Measurements from ENCODE around the gene OSTM1. TPM values are rescaled to one million over a fixed set of nuclear protein-coding genes. Genes with fewer than 3 reads are reported as not detected.

OSTM1 gene
- total RNA-seq, 1 experiment from 2014 or later, result 20.9 TPM

- no peaks in the 10 kb centered on the region for H3K23me2 ChIP-seq (ENCODE audit: insufficient read length, low read depth, low read length, poor library complexity, severe bottlenecking)
- H3K79me2 ChIP-seq (ENCODE audit: insufficient read depth, low read length), result no peaks in the 10 kb centered on the region
- no peak overlapping the region for H4K8ac ChIP-seq (replicated peaks; ENCODE audit: insufficient read length, low read depth, low read length)
- H2BK12ac ChIP-seq (ENCODE audit: insufficient read length, low read depth, low read length), result no peak overlapping the region
- no peak overlapping the region for H3K23ac ChIP-seq (ENCODE audit: insufficient read length, low read depth, low read length)
- no peak overlapping the region for H3T11ph ChIP-seq (ENCODE audit: low read length)
- H4K91ac ChIP-seq (ENCODE audit: insufficient read length, low read depth, low read length), result no peak overlapping the region
- H4K5ac ChIP-seq (ENCODE audit: insufficient read length, low read depth, low read length), result no peak overlapping the region
- no peak overlapping the region; a peak in 1 of 7 replicates for H3K27ac Mint-ChIP-seq
- H3K27me3 Mint-ChIP-seq (ENCODE audit: low read depth), result no peaks in the 10 kb centered on the region
- H3K27ac ChIP-seq (ENCODE audit: insufficient read length, low read depth, low read length), result no peak overlapping the region
- DNase-seq, result no peak
- H3K9me3 Mint-ChIP-seq, result peaks cover 0 to 2% of the 10 kb centered on the region in 2 experiments; a peak in 1 of 5 replicates
- no CpG with 5 or more reads among the region's 4 CpGs for WGBS (ENCODE audit: extremely low coverage, insufficient read length, low lambda C conversion rate)
- H3K56ac ChIP-seq (ENCODE audit: insufficient read length, low read depth, low read length), result no peak overlapping the region
- no peaks in the 10 kb centered on the region for H3K27me3 ChIP-seq (ENCODE audit: insufficient read depth, low read length)
- H3K4me2 ChIP-seq (ENCODE audit: insufficient read depth, insufficient read length, low read length), result no peak overlapping the region
- H3K79me1 ChIP-seq (ENCODE audit: insufficient read depth, low read depth, low read length, poor library complexity, severe bottlenecking), result no peaks in the 10 kb centered on the region
- no peaks in the 10 kb centered on the region for H3K4me1 ChIP-seq (ENCODE audit: insufficient read depth, low read length)
- H3K9ac ChIP-seq (ENCODE audit: extremely low read depth, insufficient read length, low read length), result no peak overlapping the region
- H2AFZ ChIP-seq (ENCODE audit: low read length), result no peak overlapping the region
- no peak overlapping the region for H2AK5ac ChIP-seq (ENCODE audit: insufficient read length, low read length)
- H3K4me3 Mint-ChIP-seq, result no peak overlapping the region
- peaks cover 23 to 32% (median 29%) of the 10 kb centered on the region in 3 experiments; a peak in 6 of 7 replicates for H3K36me3 Mint-ChIP-seq (ENCODE audit: insufficient read depth in 1 of 3, low read depth in 3 of 3)
- no peak overlapping the region for H2BK120ac ChIP-seq (ENCODE audit: low read depth, low read length, poor library complexity, severe bottlenecking)
- no peak overlapping the region for H3K14ac ChIP-seq (ENCODE audit: insufficient read depth, low read length)
- H4K20me1 ChIP-seq (ENCODE audit: control insufficient read depth, insufficient read depth, insufficient read length), result no peaks in the 10 kb centered on the region
- H3K18ac ChIP-seq (ENCODE audit: insufficient read length, low read depth, low read length), result no peak overlapping the region
- H3K4ac ChIP-seq (ENCODE audit: low read depth, low read length), result no peak overlapping the region
- peaks cover 3% of the 10 kb centered on the region in 2 experiments; a peak in 1 of 4 replicates for H3K4me1 Mint-ChIP-seq
- no peak overlapping the region for H2BK20ac ChIP-seq (ENCODE audit: low read depth, low read length, poor library complexity, severe bottlenecking)
- H3K9me3 ChIP-seq (ENCODE audit: control insufficient read depth, low read depth, low read length), result no peaks in the 10 kb centered on the region
- no peak overlapping the region for H2BK15ac ChIP-seq (ENCODE audit: low read depth, low read length)
- H2BK5ac ChIP-seq (ENCODE audit: insufficient read length, low read length), result no peak overlapping the region
- TF ChIP-seq CTCF (conservative IDR thresholded peaks at IDR 0.05), result no peak
Measured at GRCh38 chr6:108036884-108037283, 37.7 kb downstream of the OSTM1 start.

Data from H9 (cell line).